ENCODE measurements around the gene TNFSF11.
"Not testable (repeated sequence)": the region's sequence is repeated elsewhere in the genome, so short reads cannot be mapped to it uniquely, and the experiment has no call there.

TNFSF11 gene

GRCh38 chr13:42547612-42548011 lies 26.3 kb upstream of the TNFSF11 start:
- no peaks in the 10 kb centered on the region for H3K9me3 Mint-ChIP-seq
- DNase-seq (no peak), ATAC-seq (replicated peaks) (no peak)
- no peak overlapping the region for H3K27ac Mint-ChIP-seq
- H3K4me3 Mint-ChIP-seq, result no peak overlapping the region
- peaks cover 24 to 29% of the 10 kb centered on the region in 2 donors for H3K4me1 Mint-ChIP-seq
- H3K27me3 Mint-ChIP-seq, result peaks cover 10 to 11% of the 10 kb centered on the region in 2 donors
- H3K36me3 Mint-ChIP-seq, result peaks cover 0 to 3% of the 10 kb centered on the region in 2 donors

- ATAC-seq (replicated peaks) (peak; percentile 92 to 94), DNase-seq (peak; percentile 82)
- H3K9me3 Mint-ChIP-seq, result no peaks in the 10 kb centered on the region
- peaks cover 24 to 29% of the 10 kb centered on the region in 2 donors for H3K4me1 Mint-ChIP-seq
- H3K36me3 Mint-ChIP-seq, result peaks cover 0 to 3% of the 10 kb centered on the region in 2 donors
- H3K27me3 Mint-ChIP-seq, result peaks cover 10 to 11% of the 10 kb centered on the region in 2 donors
- H3K4me3 Mint-ChIP-seq, result peak overlapping the region; percentile 29 to 50
- H3K27ac Mint-ChIP-seq, result peak overlapping the region; percentile 94
Observed at GRCh38 chr13:42548731-42549551, 25.0 kb upstream of the TNFSF11 start.

GRCh38 chr13:42549552-42549936 lies 24.4 kb upstream of the TNFSF11 start:
- Mint-ChIP-seq H3K27me3 (peaks cover 10 to 11% of the 10 kb centered on the region in 2 donors), H3K4me1 (peaks cover 22 to 25% of the 10 kb centered on the region in 2 donors), H3K4me3 (peak overlapping the region in 1 of 2 donors; percentile 30), H3K36me3 (peaks cover 0 to 3% of the 10 kb centered on the region in 2 donors), H3K9me3 (no peaks in the 10 kb centered on the region), H3K27ac (peak overlapping the region; percentile 94)
- peak; percentile 60 to 67 for ATAC-seq (replicated peaks)
- peak; percentile 43 for DNase-seq

GRCh38 chr13:42551611-42552010 lies 22.3 kb upstream of the TNFSF11 start:
- no peaks in the 10 kb centered on the region for H3K9me3 Mint-ChIP-seq
- no peak overlapping the region for H3K27ac Mint-ChIP-seq
- peaks cover 22 to 23% of the 10 kb centered on the region in 2 donors for H3K4me1 Mint-ChIP-seq
- peaks cover 0 to 3% of the 10 kb centered on the region in 2 donors for H3K36me3 Mint-ChIP-seq
- H3K4me3 Mint-ChIP-seq, result no peak overlapping the region
- no peak for ATAC-seq (replicated peaks)
- H3K27me3 Mint-ChIP-seq, result peaks cover 10 to 11% of the 10 kb centered on the region in 2 donors
- DNase-seq, result no peak

GRCh38 chr13:42553098-42554046 lies 20.6 kb upstream of the TNFSF11 start:
- Mint-ChIP-seq H3K4me1 (peaks cover 17 to 21% of the 10 kb centered on the region in 2 donors), H3K27ac (no peak overlapping the region), H3K9me3 (no peaks in the 10 kb centered on the region), H3K27me3 (peaks cover 5 to 11% of the 10 kb centered on the region in 2 donors), H3K36me3 (no peaks in the 10 kb centered on the region), H3K4me3 (no peak overlapping the region)
- no peak for DNase-seq
- no peak for ATAC-seq (replicated peaks)

GRCh38 chr13:42559057-42559456 lies 14.9 kb upstream of the TNFSF11 start:
- no peaks in the 10 kb centered on the region for H3K27me3 Mint-ChIP-seq
- no peak overlapping the region for H3K4me3 Mint-ChIP-seq
- ATAC-seq (replicated peaks), result no peak
- peaks cover 0 to 3% of the 10 kb centered on the region in 2 donors for H3K36me3 Mint-ChIP-seq
- H3K9me3 Mint-ChIP-seq, result peaks cover 0 to 5% of the 10 kb centered on the region in 2 donors
- peaks cover 11 to 15% of the 10 kb centered on the region in 2 donors for H3K4me1 Mint-ChIP-seq
- DNase-seq, result no peak
- H3K27ac Mint-ChIP-seq, result no peak overlapping the region

- ATAC-seq (replicated peaks); H3K9me3 Mint-ChIP-seq; H3K36me3 Mint-ChIP-seq; H3K4me3 Mint-ChIP-seq; DNase-seq; H3K27me3 Mint-ChIP-seq; H3K27ac Mint-ChIP-seq: not testable (repeated sequence)
- H3K4me1 Mint-ChIP-seq, result peaks cover 11 to 15% of the 10 kb centered on the region in 2 donors
Observed at GRCh38 chr13:42559573-42560218, 14.3 kb upstream of the TNFSF11 start.

- not testable (repeated sequence) for H3K36me3 Mint-ChIP-seq; H3K27me3 Mint-ChIP-seq; H3K4me3 Mint-ChIP-seq; H3K27ac Mint-ChIP-seq; DNase-seq; H3K9me3 Mint-ChIP-seq; ATAC-seq (replicated peaks)
- H3K4me1 Mint-ChIP-seq, result peaks cover 11 to 15% of the 10 kb centered on the region in 2 donors
Observed at GRCh38 chr13:42560320-42560719, 13.6 kb upstream of the TNFSF11 start.

GRCh38 chr13:42561752-42562467 lies 12.0 kb upstream of the TNFSF11 start:
- Mint-ChIP-seq H3K4me1 (peaks cover 11 to 15% of the 10 kb centered on the region in 2 donors), H3K27me3 (peaks cover 0 to 5% of the 10 kb centered on the region in 2 donors), H3K9me3 (peaks cover 0 to 5% of the 10 kb centered on the region in 2 donors), H3K4me3 (no peak overlapping the region), H3K27ac (no peak overlapping the region), H3K36me3 (peaks cover 0 to 3% of the 10 kb centered on the region in 2 donors)
- DNase-seq, result no peak
- ATAC-seq (replicated peaks), result peak; percentile 79 to 80

GRCh38 chr13:42567906-42568305 lies 6.0 kb upstream of the TNFSF11 start:
- no peak overlapping the region for H3K4me3 Mint-ChIP-seq
- ATAC-seq (replicated peaks) (no peak), DNase-seq (no peak)
- H3K9me3 Mint-ChIP-seq, result peaks cover 5% of the 10 kb centered on the region in 2 donors
- peaks cover 0 to 18% of the 10 kb centered on the region in 2 donors for H3K27me3 Mint-ChIP-seq
- H3K4me1 Mint-ChIP-seq, result no peaks in the 10 kb centered on the region
- peaks cover 0 to 3% of the 10 kb centered on the region in 2 donors for H3K36me3 Mint-ChIP-seq
- H3K27ac Mint-ChIP-seq, result no peak overlapping the region

GRCh38 chr13:42569576-42570344 lies 4.2 kb upstream of the TNFSF11 start:
- peaks cover 7 to 28% of the 10 kb centered on the region in 2 donors for H3K27me3 Mint-ChIP-seq
- H3K9me3 Mint-ChIP-seq, result peaks cover 5% of the 10 kb centered on the region in 2 donors
- H3K4me3 Mint-ChIP-seq, result peak overlapping the region in 1 of 2 donors; percentile 55
- peaks cover 0 to 3% of the 10 kb centered on the region in 2 donors for H3K36me3 Mint-ChIP-seq
- peak; percentile 56 for ATAC-seq (replicated peaks)
- H3K4me1 Mint-ChIP-seq, result peaks cover 11 to 15% of the 10 kb centered on the region in 2 donors
- peak overlapping the region; percentile 49 for H3K27ac Mint-ChIP-seq
- no peak for DNase-seq

- H3K4me1 Mint-ChIP-seq, result peaks cover 22 to 24% of the 10 kb centered on the region in 2 donors
- H3K27ac Mint-ChIP-seq, result no peak overlapping the region
- H3K27me3 Mint-ChIP-seq, result peaks cover 18 to 30% of the 10 kb centered on the region in 2 donors
- no peak overlapping the region for H3K4me3 Mint-ChIP-seq
- ATAC-seq (replicated peaks) (no peak), DNase-seq (no peak)
- H3K9me3 Mint-ChIP-seq, result peaks cover 5% of the 10 kb centered on the region in 2 donors
- peaks cover 0 to 3% of the 10 kb centered on the region in 2 donors for H3K36me3 Mint-ChIP-seq
Observed at GRCh38 chr13:42571895-42572294, 2.1 kb upstream of the TNFSF11 start.

Measured in stimulated activated naive B cell treated with anti-CD40 and anti-IgM and Interleukin-4, amounts not matched to agents 10 μg/mL and 1 μg/mL and 100 μg/mL, for 72 hours (primary cell).